Femur (tissue), 1 donor: Measurements from ENCODE around the gene TRRAP.
"Not testable (repeated sequence)": the region's sequence is repeated elsewhere in the genome, so short reads cannot be mapped to it uniquely, and the experiment has no call there.

ENCODE experiments used
- DNase-seq: peaks from one replicate; pipeline ENCODE4 v3.0.0-alpha.2; 2017

TRRAP gene

GRCh38 chr7:98866765-98867164 is 11.6 kb upstream of the TRRAP start:
- DNase-seq = no peak

- no peak for DNase-seq
Measured at GRCh38 chr7:98868450-98868849, 9.9 kb upstream of the TRRAP start.

GRCh38 chr7:98869027-98869596 is 9.2 kb upstream of the TRRAP start:
- DNase-seq = no peak

- DNase-seq = no peak
Measured at GRCh38 chr7:98869597-98870120, 8.7 kb upstream of the TRRAP start, which contains the start of gene TMEM130. TSS of gene TMEM130 (minus strand) at chr7:98870014. CDS start at chr7:98869861, 153 bp downstream.

- DNase-seq = peak; percentile 68
Measured at GRCh38 chr7:98870121-98870651, 8.1 kb upstream of the TRRAP start.

- no peak for DNase-seq
Measured at GRCh38 chr7:98870807-98871491, 7.4 kb upstream of the TRRAP start.

GRCh38 chr7:98872328-98872924 is 5.9 kb upstream of the TRRAP start:
- no peak for DNase-seq

- DNase-seq = not testable (repeated sequence)
Measured at GRCh38 chr7:98873610-98874009, 4.7 kb upstream of the TRRAP start.

- DNase-seq = no peak
Measured at GRCh38 chr7:98874942-98875341, 3.4 kb upstream of the TRRAP start.

- no peak for DNase-seq
Measured at GRCh38 chr7:98875501-98875900, 2.8 kb upstream of the TRRAP start.

GRCh38 chr7:98877146-98877545 is 1.2 kb upstream of the TRRAP start:
- no peak for DNase-seq

- DNase-seq = no peak
Measured at GRCh38 chr7:98877692-98878364, 504 bp upstream of the TRRAP start.

GRCh38 chr7:98879198-98879978 is 1.1 kb downstream of the TRRAP start:
- DNase-seq = peak; percentile 33

- no peak for DNase-seq
Measured at GRCh38 chr7:98879979-98880315, 1.6 kb downstream of the TRRAP start.

- no peak for DNase-seq
Measured at GRCh38 chr7:98880485-98880884, 2.2 kb downstream of the TRRAP start.

- DNase-seq = no peak
Measured at GRCh38 chr7:98881561-98882315, 3.4 kb downstream of the TRRAP start.

- no peak for DNase-seq
Measured at GRCh38 chr7:98884416-98884815, 6.1 kb downstream of the TRRAP start.

- no peak for DNase-seq
Measured at GRCh38 chr7:98887038-98887437, 8.7 kb downstream of the TRRAP start.

GRCh38 chr7:98892609-98893008 is 14.3 kb downstream of the TRRAP start:
- DNase-seq = no peak

- no peak for DNase-seq
Measured at GRCh38 chr7:98899816-98900215, 21.5 kb downstream of the TRRAP start.

- DNase-seq = no peak
Measured at GRCh38 chr7:98900815-98901214, 22.5 kb downstream of the TRRAP start.

GRCh38 chr7:98902523-98902922 is 24.2 kb downstream of the TRRAP start:
- DNase-seq = no peak
